Measurements from ENCODE around the gene HBP1. TPM values are rescaled to one million over a fixed set of nuclear protein-coding genes. Genes with fewer than 3 reads are reported as not detected.

HBP1 gene
- total and polyA plus RNA-seq, 2 donors (not counting 1 experiment from before 2014, with no cell fraction given), result 47.2 to 127 TPM

DNA sequence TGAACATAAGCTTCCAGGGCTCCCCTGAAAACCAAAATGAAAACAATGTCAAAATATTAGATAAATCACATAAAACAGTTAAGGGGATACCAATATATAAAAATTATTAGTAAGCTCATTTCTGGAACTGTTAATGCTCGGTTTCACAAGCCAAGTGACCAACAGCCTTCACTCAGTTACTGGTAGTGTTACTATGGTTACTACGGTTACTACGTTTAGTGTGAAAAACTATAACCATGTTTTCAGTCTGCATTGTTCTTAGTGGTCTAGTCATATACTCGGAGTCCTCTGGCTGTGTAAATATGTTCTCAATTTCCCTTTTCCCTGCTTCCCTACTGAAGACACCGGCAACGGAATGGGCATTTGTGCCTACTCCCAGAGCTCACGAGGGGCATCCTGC lies 34.8 kb downstream of the HBP1 start:
- H3K9me3 Mint-ChIP-seq (ENCODE audit: insufficient read depth), result no peaks in the 10 kb centered on the region
- Histone ChIP-seq H3K9ac (ENCODE audit: low read length) (no peak overlapping the region), H3K79me2 (ENCODE audit: control insufficient read depth, insufficient read depth, low read length) (no peaks in the 10 kb centered on the region), H3K27ac (ENCODE audit: low read length in 2 of 2) (no peak overlapping the region), H3K4me2 (replicated peaks; ENCODE audit: low read depth, low read length, poor library complexity, severe bottlenecking) (no peak overlapping the region), H2AFZ (ENCODE audit: insufficient read depth, low read depth, low read length, poor library complexity, severe bottlenecking) (no peak overlapping the region), H4K20me1 (ENCODE audit: control insufficient read depth, insufficient read depth, low read length, poor library complexity, severe bottlenecking) (no peaks in the 10 kb centered on the region), H3K36me3 (replicated peaks in 1 of 2; ENCODE audit: control extremely low read depth in 1 of 2, control insufficient read depth in 1 of 2, extremely low read depth in 1 of 2, insufficient read depth in 2 of 2, low read length in 1 of 2) (peaks cover 9 to 77% of the 10 kb centered on the region in 2 experiments), H3K27me3 (replicated peaks in 1 of 4; ENCODE audit: control extremely low read depth in 1 of 4, control insufficient read depth in 3 of 4, insufficient read depth in 4 of 4, low read length in 3 of 4) (no peaks in the 10 kb centered on the region), H3K4me3 (ENCODE audit: control extremely low read depth in 1 of 5, extremely low read depth in 1 of 5, insufficient read depth in 1 of 5, low read depth in 2 of 5, low read length in 4 of 5) (no peak overlapping the region), H3K4me1 (ENCODE audit: control insufficient read depth in 2 of 2, insufficient read depth in 2 of 2, low read length in 2 of 2) (no peaks in the 10 kb centered on the region), H3K9me3 (ENCODE audit: control extremely low read depth in 1 of 3, control insufficient read depth in 2 of 3, insufficient read depth in 1 of 3, low read length in 2 of 3) (no peaks in the 10 kb centered on the region)
- DNase-seq (no peak), ATAC-seq (ENCODE audit: low read depth) (no peak)
- H3K4me1 Mint-ChIP-seq, result no peaks in the 10 kb centered on the region
- no peaks in the 10 kb centered on the region for H3K27me3 Mint-ChIP-seq
- ChIA-PET POLR2A (interaction anchor here (1.1 kb wide), 1 partner anchor 35 kb away, joined by 3 read pairs; the partner anchor contains the start of gene HBP1), CTCF (interaction anchor here (0.6 to 0.9 kb wide), 3 partner anchors 8 to 57 kb away, joined by 3 to 4 read pairs (median 3); no protein-coding TSS in a partner anchor)
- TF ChIP-seq EZH2 (IDR thresholded peaks at IDR 0.05; ENCODE audit: borderline replicate concordance, insufficient read depth, low read depth, low read length, poor library complexity, severe bottlenecking), result no peak
- TF ChIP-seq, protein P1, sequence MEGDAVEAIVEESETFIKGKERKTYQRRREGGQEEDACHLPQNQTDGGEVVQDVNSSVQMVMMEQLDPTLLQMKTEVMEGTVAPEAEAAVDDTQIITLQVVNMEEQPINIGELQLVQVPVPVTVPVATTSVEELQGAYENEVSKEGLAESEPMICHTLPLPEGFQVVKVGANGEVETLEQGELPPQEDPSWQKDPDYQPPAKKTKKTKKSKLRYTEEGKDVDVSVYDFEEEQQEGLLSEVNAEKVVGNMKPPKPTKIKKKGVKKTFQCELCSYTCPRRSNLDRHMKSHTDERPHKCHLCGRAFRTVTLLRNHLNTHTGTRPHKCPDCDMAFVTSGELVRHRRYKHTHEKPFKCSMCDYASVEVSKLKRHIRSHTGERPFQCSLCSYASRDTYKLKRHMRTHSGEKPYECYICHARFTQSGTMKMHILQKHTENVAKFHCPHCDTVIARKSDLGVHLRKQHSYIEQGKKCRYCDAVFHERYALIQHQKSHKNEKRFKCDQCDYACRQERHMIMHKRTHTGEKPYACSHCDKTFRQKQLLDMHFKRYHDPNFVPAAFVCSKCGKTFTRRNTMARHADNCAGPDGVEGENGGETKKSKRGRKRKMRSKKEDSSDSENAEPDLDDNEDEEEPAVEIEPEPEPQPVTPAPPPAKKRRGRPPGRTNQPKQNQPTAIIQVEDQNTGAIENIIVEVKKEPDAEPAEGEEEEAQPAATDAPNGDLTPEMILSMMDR (IDR thresholded peaks at IDR 0.05), result no peak
- no CpG with 5 or more reads among the region's 7 CpGs for WGBS (ENCODE audit: insufficient coverage)
- intact Hi-C loops (cut with micrococcal nuclease), result loop anchor here (2.0 kb wide), 1 partner anchor 521 kb away; no protein-coding TSS in a partner anchor
- H3K4me3 Mint-ChIP-seq, result no peak overlapping the region
- no peak overlapping the region for H3K27ac Mint-ChIP-seq

DNA sequence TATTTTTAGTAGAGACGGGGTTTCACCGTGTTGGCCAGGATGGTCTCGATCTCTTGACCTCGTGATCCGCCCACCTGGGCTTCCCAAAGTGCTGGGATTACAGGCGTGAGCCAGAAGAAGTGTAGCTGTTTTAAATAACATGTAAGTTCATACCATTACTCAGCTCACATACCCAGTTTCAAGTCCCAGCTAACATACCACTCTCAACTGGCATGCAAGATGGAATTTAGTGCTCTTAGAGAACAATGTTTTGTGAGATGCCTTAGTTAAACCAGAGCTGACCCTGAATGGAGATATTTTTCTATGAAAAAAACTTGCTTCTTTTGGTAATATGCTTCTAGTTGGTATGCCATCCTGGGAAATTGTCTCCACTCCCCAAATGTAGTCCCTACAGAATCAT lies 37.3 kb downstream of the HBP1 start:
- Histone ChIP-seq H3K4me2 (replicated peaks; ENCODE audit: low read depth, low read length, poor library complexity, severe bottlenecking) (no peak overlapping the region), H3K4me1 (ENCODE audit: control insufficient read depth in 2 of 2, insufficient read depth in 2 of 2, low read length in 2 of 2) (no peaks in the 10 kb centered on the region), H3K36me3 (replicated peaks in 1 of 2; ENCODE audit: control extremely low read depth in 1 of 2, control insufficient read depth in 1 of 2, extremely low read depth in 1 of 2, insufficient read depth in 2 of 2, low read length in 1 of 2) (peaks cover 4 to 74% of the 10 kb centered on the region in 2 experiments), H4K20me1 (ENCODE audit: control insufficient read depth, insufficient read depth, low read length, poor library complexity, severe bottlenecking) (no peaks in the 10 kb centered on the region), H3K27ac (ENCODE audit: low read length in 2 of 2) (no peak overlapping the region), H2AFZ (ENCODE audit: insufficient read depth, low read depth, low read length, poor library complexity, severe bottlenecking) (no peak overlapping the region), H3K9ac (ENCODE audit: low read length) (no peak overlapping the region), H3K27me3 (replicated peaks in 1 of 4; ENCODE audit: control extremely low read depth in 1 of 4, control insufficient read depth in 3 of 4, insufficient read depth in 4 of 4, low read length in 3 of 4) (no peaks in the 10 kb centered on the region), H3K9me3 (ENCODE audit: control extremely low read depth in 1 of 3, control insufficient read depth in 2 of 3, insufficient read depth in 1 of 3, low read length in 2 of 3) (no peaks in the 10 kb centered on the region), H3K79me2 (ENCODE audit: control insufficient read depth, insufficient read depth, low read length) (no peaks in the 10 kb centered on the region), H3K4me3 (ENCODE audit: control extremely low read depth in 1 of 5, extremely low read depth in 1 of 5, insufficient read depth in 1 of 5, low read depth in 2 of 5, low read length in 4 of 5) (no peak overlapping the region)
- ChIA-PET CTCF (interaction anchor here (1.6 kb wide), 1 partner anchor 58 kb away, joined by 3 read pairs; no protein-coding TSS in a partner anchor), POLR2A (no interaction called here)
- TF ChIP-seq EZH2 (IDR thresholded peaks at IDR 0.05; ENCODE audit: borderline replicate concordance, insufficient read depth, low read depth, low read length, poor library complexity, severe bottlenecking), result no peak
- TF ChIP-seq, protein P1 (IDR thresholded peaks at IDR 0.05), result no peak
- Mint-ChIP-seq H3K4me1 (no peaks in the 10 kb centered on the region), H3K9me3 (ENCODE audit: insufficient read depth) (no peaks in the 10 kb centered on the region), H3K4me3 (no peak overlapping the region), H3K27ac (no peak overlapping the region), H3K27me3 (no peaks in the 10 kb centered on the region)
- WGBS (ENCODE audit: insufficient coverage), result 100% methylated on average over 2 of the region's 6 CpGs
- DNase-seq, result no peak
- no peak for ATAC-seq (ENCODE audit: low read depth)
- intact Hi-C loops (cut with micrococcal nuclease), result no loop called here

Data from B cell (primary cell).